Body of pancreas (tissue), 4 donors: ENCODE measurements around the gene ITPK1. TPM values are rescaled to one million over a fixed set of nuclear protein-coding genes. Genes with fewer than 3 reads are reported as not detected.

ENCODE experiments used
- ATAC-seq: fragments of 150-250 bp; one replicate; pipeline ENCODE4 v1.9.1; 2016
- DNase-seq, 4 donors: peaks; one replicate each; pipeline ENCODE4 v3.0.0-alpha.2; 2019
- H3K27ac ChIP-seq, 4 donors: fragments of 200-600 bp; sonication (generic); 1 replicate in 3 of 4; 2 replicates in 1 of 4; pipeline versions ENCODE4 v1.5.1 to v1.6.1; 2016 to 2019; ENCODE audit warnings: mild to moderate bottlenecking in 1 of 4, mixed read lengths in 1 of 4, moderate library complexity in 1 of 4
- H3K27me3 ChIP-seq, 2 donors: fragments of 200-600 bp; sonication (generic); one replicate each; pipeline ENCODE4 v1.6.0; 2016; ENCODE audit warnings: mild to moderate bottlenecking in 1 of 2
- H3K36me3 ChIP-seq, 2 donors: fragments of 200-600 bp; sonication (generic); replicated peaks in 1 of 2; 2 replicates each; pipeline ENCODE4 v1.5.1; 2016; ENCODE audit warnings: low read depth in 2 of 2; ENCODE audit not compliant: insufficient read depth in 1 of 2
- H3K4me1 ChIP-seq: fragments of 200-600 bp; sonication (generic); one replicate; pipeline ENCODE4 v1.6.0; 2016
- H3K4me3 ChIP-seq, 2 donors: fragments of 200-600 bp; sonication (generic); 1 replicate in 1 of 2; 2 replicates in 1 of 2; pipeline ENCODE4 v1.5.1; 2016 to 2019
- H3K9me3 ChIP-seq, 3 donors: fragments of 200-600 bp; sonication (generic); 1 replicate in 2 of 3; 2 replicates in 1 of 3; pipeline ENCODE4 v1.5.1; 2016
- CTCF ChIP-seq, 7 experiments: fragments of 450-650 bp in 4 of 7; fragments of 200-600 bp in 3 of 7; sonication (generic) in 3 of 7; IDR thresholded peaks; one replicate each; pipeline ENCODE4 v1.5.1; 2016 to 2019; ENCODE audit warnings: antibody characterized with exemption in 7 of 7
- POLR2A ChIP-seq, 3 donors: fragments of 450-650 bp; IDR thresholded peaks; one replicate each; pipeline ENCODE4 v1.6.1; 2016; ENCODE audit warnings: antibody characterized with exemption in 3 of 3, mild to moderate bottlenecking in 2 of 3
- WGBS, 2 donors: methylation state at CpG; one replicate each; pipeline ENCODE4 v1.1.5; 2017; 5-methylcytosine and 5-hydroxymethylcytosine counted together
- intact Hi-C: fragments of 100-400 bp; cut with DNase I; formaldehyde crosslinking; loops from one replicate; pipeline ENCODE4 v1.15.1; 2023
- total RNA-seq, 2 donors: library from RNA; depleted of rRNA; stranded (reverse); fragments of >200 nt; gene quantifications; one replicate each; pipeline ENCODE4 v1.1.0, GENCODE V29; 2016

The ITPK1 gene
- total RNA-seq, 2 donors from 2014 or later: 30.1 to 32.6 TPM

- H3K27me3 ChIP-seq: no peaks in the 10 kb centered on the region
- no peak for ATAC-seq
- no peaks in the 10 kb centered on the region for H3K36me3 ChIP-seq
- WGBS, 2 donors: 79 to 89% methylated on average over 4 to 7 of the region's 7 CpGs
- no peak overlapping the region for H3K27ac ChIP-seq
- H3K9me3 ChIP-seq: no peaks in the 10 kb centered on the region
- DNase-seq: no peak
- no peak overlapping the region for H3K4me3 ChIP-seq
- H3K4me1 ChIP-seq: peaks cover 41% of the 10 kb centered on the region
- intact Hi-C loops: no loop called here
- no peak for TF ChIP-seq CTCF (IDR thresholded peaks at IDR 0.05)
- no peak for TF ChIP-seq POLR2A (IDR thresholded peaks at IDR 0.05)
Measured at GRCh38 chr14:93100570-93100969, 15.2 kb downstream of the ITPK1 start.

- DNase-seq: no peak
- Histone ChIP-seq H3K36me3 (no peaks in the 10 kb centered on the region), H3K9me3 (no peaks in the 10 kb centered on the region), H3K4me1 (peaks cover 36% of the 10 kb centered on the region), H3K27ac (peak overlapping the region in 1 of 4 donors; percentile 54), H3K27me3 (no peaks in the 10 kb centered on the region), H3K4me3 (no peak overlapping the region)
- TF ChIP-seq POLR2A (IDR thresholded peaks at IDR 0.05): no peak
- no peak for TF ChIP-seq CTCF (IDR thresholded peaks at IDR 0.05)
- WGBS, 2 donors: 90 to 94% methylated on average over 3 of the region's 3 CpGs
- intact Hi-C loops: no loop called here
- no peak for ATAC-seq
Measured at GRCh38 chr14:93100100-93100499, 15.6 kb downstream of the ITPK1 start.

GRCh38 chr14:93099643-93100042 is 16.1 kb downstream of the ITPK1 start:
- no peak for TF ChIP-seq CTCF (IDR thresholded peaks at IDR 0.05)
- TF ChIP-seq POLR2A (IDR thresholded peaks at IDR 0.05): no peak
- ATAC-seq: no peak

GRCh38 chr14:93099196-93099595 is 16.5 kb downstream of the ITPK1 start:
- Histone ChIP-seq H3K36me3 (no peaks in the 10 kb centered on the region), H3K4me3 (no peak overlapping the region), H3K27ac (peak overlapping the region; percentile 32 to 62 (median 58)), H3K27me3 (no peaks in the 10 kb centered on the region), H3K9me3 (no peaks in the 10 kb centered on the region), H3K4me1 (peaks cover 34% of the 10 kb centered on the region)
- intact Hi-C loops: no loop called here
- ATAC-seq (peak; percentile 76), DNase-seq (peak; percentile 32 to 58 (median 55))
- WGBS, 2 donors: 25 to 37% methylated on average over 5 to 7 of the region's 7 CpGs
- TF ChIP-seq POLR2A (IDR thresholded peaks at IDR 0.05) (no peak), CTCF (IDR thresholded peaks at IDR 0.05) (no peak)

More at GRCh38 chr14:93099643-93100042, 16.1 kb downstream of the ITPK1 start:
- no peaks in the 10 kb centered on the region for H3K9me3 ChIP-seq
- 64 to 81% methylated on average over 3 to 7 of the region's 9 CpGs for WGBS, 2 donors
- intact Hi-C loops: no loop called here
- no peaks in the 10 kb centered on the region for H3K36me3 ChIP-seq
- H3K4me3 ChIP-seq: no peak overlapping the region
- no peak for DNase-seq
- H3K27ac ChIP-seq: peak overlapping the region; percentile 32 to 62 (median 58)
- peaks cover 34% of the 10 kb centered on the region for H3K4me1 ChIP-seq
- no peaks in the 10 kb centered on the region for H3K27me3 ChIP-seq

GRCh38 chr14:93096691-93097322 is 18.9 kb downstream of the ITPK1 start:
- no peaks in the 10 kb centered on the region for H3K36me3 ChIP-seq
- H3K9me3 ChIP-seq: no peaks in the 10 kb centered on the region
- 53 to 78% methylated on average over 6 to 13 of the region's 13 CpGs for WGBS, 2 donors
- no peak overlapping the region for H3K4me3 ChIP-seq
- peaks cover 38% of the 10 kb centered on the region for H3K4me1 ChIP-seq
- DNase-seq (peak in 1 of 4 donors; percentile 29), ATAC-seq (no peak)
- H3K27me3 ChIP-seq: no peaks in the 10 kb centered on the region
- TF ChIP-seq POLR2A (IDR thresholded peaks at IDR 0.05) (no peak), CTCF (IDR thresholded peaks at IDR 0.05) (no peak)
- no peak overlapping the region for H3K27ac ChIP-seq
- intact Hi-C loops: no loop called here
